Loucy (cell line): ENCODE data around the gene ASB9.
A peak's percentile ranks its signal among the peaks of the same experiment; 100 is the strongest.

Experiments
- H2AFZ ChIP-seq: fragments of 200-600 bp; sonication (generic); 2 replicates; pipeline ENCODE4 v1.6.0; 2016; ENCODE audit warnings: antibody characterized with exemption, mild to moderate bottlenecking, low read length, moderate library complexity
- H3F3A ChIP-seq: fragments of 200-600 bp; 2 replicates; pipeline ENCODE4 v1.6.0; 2016; ENCODE audit warnings: antibody characterized with exemption, low read depth, mild to moderate bottlenecking
- H3K27me3 ChIP-seq: fragments of 200-600 bp; sonication (generic); 2 replicates; pipeline ENCODE4 v1.6.1; 2014; ENCODE audit warnings: low read length, mild to moderate bottlenecking; ENCODE audit not compliant: insufficient read depth, poor library complexity, severe bottlenecking
- H3K36me3 ChIP-seq: fragments of 200-600 bp; sonication (generic); 2 replicates; pipeline ENCODE4 v1.6.1; 2016; ENCODE audit warnings: low read length; ENCODE audit not compliant: insufficient read depth
- H3K4me1 ChIP-seq: fragments of 200-600 bp; sonication (generic); 2 replicates; pipeline ENCODE4 v1.5.1; 2014; ENCODE audit warnings: low read length, mild to moderate bottlenecking; ENCODE audit not compliant: insufficient read depth, poor library complexity, severe bottlenecking
- H3K4me2 ChIP-seq: fragments of 200-600 bp; sonication (generic); 2 replicates; pipeline ENCODE4 v1.6.0; 2014; ENCODE audit warnings: antibody characterized with exemption, low read length, low read depth, mild to moderate bottlenecking; ENCODE audit not compliant: poor library complexity, severe bottlenecking
- H3K4me3 ChIP-seq: fragments of 200-600 bp; sonication (generic); 2 replicates; pipeline ENCODE4 v1.5.1; 2014; ENCODE audit warnings: low read length, mild to moderate bottlenecking, mixed read lengths; ENCODE audit not compliant: poor library complexity, severe bottlenecking
- H3K79me2 ChIP-seq: fragments of 200-600 bp; sonication (generic); 2 replicates; pipeline ENCODE4 v1.6.1; 2014; ENCODE audit warnings: low read length; ENCODE audit not compliant: insufficient read depth
- H3K9ac ChIP-seq: fragments of 200-600 bp; sonication (generic); 2 replicates; pipeline ENCODE4 v1.6.0; 2014; ENCODE audit warnings: mild to moderate bottlenecking, low read depth, low read length, moderate library complexity; ENCODE audit not compliant: poor library complexity, severe bottlenecking
- H3K9me2 ChIP-seq: fragments of 200-600 bp; sonication (generic); replicated peaks from 2 replicates; pipeline ENCODE4 v1.6.1; 2016; ENCODE audit warnings: low read depth, low read length, mixed read lengths
- H3K9me3 ChIP-seq: fragments of 200-600 bp; sonication (generic); 2 replicates; pipeline ENCODE4 v1.6.1; 2014; ENCODE audit warnings: mild to moderate bottlenecking, antibody characterized with exemption, low read length, low read depth; ENCODE audit not compliant: insufficient read depth
- H4K20me1 ChIP-seq: fragments of 200-600 bp; sonication (generic); 2 replicates; pipeline ENCODE4 v1.6.0; 2014; ENCODE audit warnings: antibody characterized with exemption, low read length, mild to moderate bottlenecking; ENCODE audit not compliant: insufficient read depth, poor library complexity, severe bottlenecking
- CTCF ChIP-seq: fragments of 200-600 bp; sonication (generic); conservative IDR thresholded peaks from 2 replicates; pipeline ENCODE4 v1.5.1; 2014; ENCODE audit warnings: mild to moderate bottlenecking, antibody characterized with exemption, low read length
- EZH2phosphoT487 ChIP-seq: fragments of 200-600 bp; IDR thresholded peaks from 2 replicates; pipeline ENCODE4 v1.6.1; 2018; ENCODE audit warnings: antibody characterized with exemption, mild to moderate bottlenecking, moderate library complexity, borderline replicate concordance

Gene ASB9

DNA sequence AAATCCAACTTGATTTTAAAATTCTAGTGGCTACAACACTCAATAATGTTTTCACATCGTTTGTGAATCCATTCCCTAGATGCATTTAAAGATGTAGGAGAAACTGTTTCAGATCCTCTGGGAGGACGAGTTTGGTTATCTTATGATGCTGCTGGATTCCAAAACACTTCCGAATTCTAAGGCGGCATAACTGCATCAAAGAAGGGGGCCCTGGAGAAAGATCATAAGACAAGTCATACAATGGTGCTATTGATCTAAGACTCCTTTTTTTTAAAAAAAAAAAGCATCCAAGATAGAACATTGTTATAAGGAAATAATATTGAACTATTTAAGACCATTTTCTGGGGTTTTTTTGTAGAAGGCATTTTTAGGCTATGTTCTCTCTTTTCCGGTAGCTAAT lies 25.5 kb downstream of the ASB9 start:
- Histone ChIP-seq H3K9ac (no peak overlapping the region), H3K4me1 (no peaks in the 10 kb centered on the region), H3K9me3 (no peaks in the 10 kb centered on the region), H2AFZ (no peak overlapping the region), H3K4me2 (no peak overlapping the region), H3K9me2 (no peaks in the 10 kb centered on the region), H3F3A (no peaks in the 10 kb centered on the region), H3K79me2 (no peaks in the 10 kb centered on the region), H4K20me1 (no peaks in the 10 kb centered on the region), H3K27me3 (no peaks in the 10 kb centered on the region), H3K36me3 (no peaks in the 10 kb centered on the region), H3K4me3 (no peak overlapping the region)
- no peak for TF ChIP-seq CTCF
- no peak for TF ChIP-seq EZH2phosphoT487

GRCh38 chrX:15242899-15243555 lies 26.9 kb downstream of the ASB9 start:
- Histone ChIP-seq H3K4me3 (no peak overlapping the region), H3K4me2 (no peak overlapping the region), H4K20me1 (no peaks in the 10 kb centered on the region), H3K36me3 (no peaks in the 10 kb centered on the region), H3K9me2 (no peaks in the 10 kb centered on the region), H3K4me1 (no peaks in the 10 kb centered on the region), H3K9me3 (no peaks in the 10 kb centered on the region), H2AFZ (no peak overlapping the region), H3K9ac (no peak overlapping the region), H3F3A (no peaks in the 10 kb centered on the region), H3K79me2 (no peaks in the 10 kb centered on the region), H3K27me3 (no peaks in the 10 kb centered on the region)
- TF ChIP-seq EZH2phosphoT487 (no peak), CTCF (peak; percentile 59)

GRCh38 chrX:15241301-15241700 lies 28.6 kb downstream of the ASB9 start:
- H3K9ac ChIP-seq = no peak overlapping the region
- no peaks in the 10 kb centered on the region for H4K20me1 ChIP-seq
- H3K4me1 ChIP-seq = no peaks in the 10 kb centered on the region
- H3K4me2 ChIP-seq = no peak overlapping the region
- H2AFZ ChIP-seq = no peak overlapping the region
- no peak overlapping the region for H3K4me3 ChIP-seq
- H3K27me3 ChIP-seq = no peaks in the 10 kb centered on the region
- H3K9me3 ChIP-seq = no peaks in the 10 kb centered on the region
- no peaks in the 10 kb centered on the region for H3K9me2 ChIP-seq
- no peak for TF ChIP-seq EZH2phosphoT487
- no peak for TF ChIP-seq CTCF
- no peaks in the 10 kb centered on the region for H3K36me3 ChIP-seq
- no peaks in the 10 kb centered on the region for H3K79me2 ChIP-seq
- H3F3A ChIP-seq = no peaks in the 10 kb centered on the region
